GM12878 (cell line): Measurements from ENCODE around the gene UXS1. TPM values are rescaled to one million over a fixed set of nuclear protein-coding genes. Genes with fewer than 3 reads are reported as not detected.

Experiments used
- CHD2 ChIP-seq: IDR thresholded peaks from 2 replicates; pipeline ENCODE4 v1.6.1; 2011; ENCODE audit warnings: low read depth, low read length, improper control_type of control experiment, borderline replicate concordance
- DPF2 ChIP-seq: fragments of 450-650 bp; IDR thresholded peaks from 2 replicates; pipeline ENCODE4 v1.6.1; 2017; ENCODE audit warnings: mild to moderate bottlenecking
- E2F4 ChIP-seq: IDR thresholded peaks from 2 replicates; pipeline ENCODE4 v1.6.1; 2012; ENCODE audit warnings: low read depth, low read length, improper control_type of control experiment
- ELK1 ChIP-seq: IDR thresholded peaks from 2 replicates; pipeline ENCODE4 v1.6.1; 2012; ENCODE audit warnings: low read depth, low read length, improper control_type of control experiment
- GABPA ChIP-seq: IDR thresholded peaks from 2 replicates; pipeline ENCODE4 v1.6.1; 2014; ENCODE audit warnings: antibody characterized with exemption, low read depth, mild to moderate bottlenecking, inconsistent platforms
- HDAC6 ChIP-seq: fragments of 200-600 bp; sonication (generic); IDR thresholded peaks from one replicate; pipeline ENCODE4 v1.8.0; 2017; ENCODE audit warnings: antibody characterized with exemption; ENCODE audit not compliant: unreplicated experiment
- IRF3 ChIP-seq: fragments of 450-650 bp; IDR thresholded peaks from 2 replicates; pipeline ENCODE4 v1.6.1; 2014; ENCODE audit warnings: mild to moderate bottlenecking
- MAX ChIP-seq: IDR thresholded peaks from 2 replicates; pipeline ENCODE4 v1.6.1; 2012; ENCODE audit warnings: low read depth, low read length, improper control_type of control experiment
- PAX5 ChIP-seq: IDR thresholded peaks from 2 replicates; pipeline ENCODE4 v1.6.1; 2011; ENCODE audit warnings: low read depth, low read length, borderline replicate concordance
- RAD21 ChIP-seq: IDR thresholded peaks from 2 replicates; pipeline ENCODE4 v1.6.1; 2011; ENCODE audit warnings: mild to moderate bottlenecking, low read depth, low read length, moderate library complexity; ENCODE audit not compliant: insufficient read depth
- SREBF1 ChIP-seq: IDR thresholded peaks from 2 replicates; pipeline ENCODE4 v1.6.1; 2012; ENCODE audit warnings: mild to moderate bottlenecking, low read length
- TCF3 ChIP-seq: IDR thresholded peaks from 2 replicates; pipeline ENCODE4 v1.6.1; 2012; ENCODE audit warnings: low read depth, mild to moderate bottlenecking, low read length, borderline replicate concordance; ENCODE audit not compliant: insufficient read depth
- polyA plus RNA-seq, 11 experiments: library from polyadenylated mRNA; depleted of rRNA in 4 of 11; unstranded in 6 of 11; stranded (reverse) in 5 of 11; fragments of >200 nt; fragmentation: Nextera tagmentation in 4 of 11; fragmentation: Illumina TruSeq in 1 of 11; extraction: Ambion mirVana in 4 of 11; extraction: Trizol in 1 of 11; gene quantifications; 1 replicate in 1 of 11; 2 replicates in 10 of 11; pipeline versions ENCODE4 v1.2.1 to v1.2.3, GENCODE V29; 2011 to 2016; ENCODE audit warnings: inconsistent platforms in 2 of 11, missing spikeins in 2 of 11, low read depth in 1 of 11
- total RNA-seq, 4 experiments: library from RNA; depleted of rRNA in 3 of 4; stranded (reverse); fragments of >200 nt in 3 of 4; fragmentation: Illumina TruSeq in 1 of 4; extraction: Trizol in 1 of 4; gene quantifications; 2 replicates each; pipeline versions ENCODE4 v1.2.1 to v1.2.3, GENCODE V29; 2013 to 2021

The UXS1 gene
- total and polyA plus RNA-seq, 10 of the 15 experiments (the other 5 are each of a cell fraction or from before 2014, with no cell fraction given) = 6.0 to 25.4 (median 24.0) TPM

GRCh38 chr2:106099691-106100090 lies 94.4 kb downstream of the UXS1 start (continued):
- no peak for TF ChIP-seq E2F4
- TF ChIP-seq ELK1 = no peak
- no peak for TF ChIP-seq GABPA
- TF ChIP-seq IRF3 = no peak
- TF ChIP-seq DPF2 = no peak
- no peak for TF ChIP-seq PAX5
- TF ChIP-seq RAD21 = no peak
- TF ChIP-seq HDAC6 = no peak
- no peak for TF ChIP-seq MAX
- no peak for TF ChIP-seq TCF3
- no peak for TF ChIP-seq CHD2
- no peak for TF ChIP-seq SREBF1
